GM19023 (cell line): ENCODE measurements around the gene RTL1.

Experiments used
- ATAC-seq: cut with Tn5 transposase; IDR thresholded peaks from one replicate; pipeline ENCODE4 v1.9.1; 2021; ENCODE audit warnings: mild to moderate bottlenecking, moderate library complexity; ENCODE audit not compliant: unreplicated experiment

Gene RTL1

DNA sequence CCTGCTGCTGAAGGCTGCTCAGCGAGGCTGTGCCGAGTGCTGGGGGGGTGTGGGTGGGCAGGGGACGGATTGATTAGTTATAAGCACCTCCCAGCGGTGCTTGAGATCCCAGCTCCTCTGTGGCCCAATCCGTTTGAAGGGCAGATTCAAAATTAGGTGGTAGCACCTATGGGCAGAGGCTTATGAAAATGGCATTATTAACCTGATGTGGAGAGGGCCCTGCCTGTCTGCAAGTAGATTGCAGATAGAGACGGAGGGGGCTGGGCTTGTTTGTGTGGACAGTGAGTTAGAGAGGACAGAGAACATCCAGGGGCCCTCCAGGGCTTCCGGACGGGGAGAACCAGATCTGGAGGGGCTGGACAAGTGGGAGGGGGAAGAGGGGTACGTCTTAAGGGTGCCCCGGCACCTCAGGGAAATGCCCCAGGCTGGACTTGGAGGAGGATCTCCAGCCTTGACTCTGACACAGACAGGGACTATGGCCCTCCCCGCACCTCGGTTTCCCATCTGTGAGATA is at the start of gene RTL1:
Gene RTL1 (minus strand): TSS at position 51 of the 514 bp plus-strand sequence. CDS start 18,934 bp downstream, outside the sequence.
- no peak for ATAC-seq

DNA sequence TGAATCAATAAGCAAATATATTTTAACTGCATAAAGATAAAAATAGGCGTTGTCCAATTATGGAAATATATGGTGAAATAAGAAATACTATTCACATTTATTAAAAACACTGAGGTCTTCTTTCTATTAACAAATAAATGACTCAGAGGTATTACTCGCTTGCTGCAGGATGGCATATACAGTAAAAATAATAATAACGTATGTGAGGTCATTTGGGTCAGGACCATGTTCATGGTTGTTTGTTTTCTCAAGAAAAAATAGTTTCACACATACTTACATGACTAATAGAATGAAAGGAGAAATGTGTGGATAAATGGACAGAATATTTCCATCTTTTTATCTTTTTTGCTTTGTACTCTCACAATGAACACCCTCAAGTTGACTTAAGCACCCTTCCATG is 46.5 kb upstream of the RTL1 start:
- no peak for ATAC-seq

DNA sequence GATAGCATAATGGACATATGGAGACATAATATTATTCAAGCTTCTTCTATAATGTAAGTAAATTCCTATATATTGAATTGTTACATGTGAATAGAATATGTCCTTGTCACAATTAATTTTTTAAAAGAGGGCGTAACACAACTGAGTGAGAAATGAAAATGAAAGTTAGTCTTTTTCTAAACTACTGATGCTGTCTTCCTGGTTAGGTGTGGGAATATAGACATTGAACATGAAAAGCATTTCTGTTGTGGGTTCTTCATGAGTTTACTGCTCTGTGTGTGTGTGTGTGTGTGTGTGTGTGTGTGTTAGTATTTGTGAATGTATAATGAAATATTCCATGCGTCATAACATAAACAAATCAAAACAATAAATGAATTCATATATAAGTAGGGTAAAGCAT is 40.5 kb upstream of the RTL1 start:
- no peak for ATAC-seq

DNA sequence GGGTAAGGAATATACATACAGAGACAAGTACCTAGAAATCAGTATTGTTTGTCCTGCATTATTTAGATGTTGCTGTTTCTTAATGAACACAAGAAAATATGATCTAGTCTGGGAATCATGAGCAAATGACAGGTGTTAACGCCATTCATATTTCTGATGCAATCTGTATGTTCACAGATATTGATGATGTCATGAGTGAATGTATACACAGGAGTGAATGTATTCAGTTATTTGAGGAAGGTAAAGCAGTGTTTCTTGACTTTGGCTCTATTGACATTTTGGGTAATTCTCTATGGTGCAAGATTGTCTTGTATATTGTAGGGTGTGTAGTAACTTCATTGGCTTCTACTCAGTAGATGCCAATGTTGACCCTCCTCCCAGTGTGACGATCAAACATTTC is 26.7 kb upstream of the RTL1 start:
- no peak for ATAC-seq

DNA sequence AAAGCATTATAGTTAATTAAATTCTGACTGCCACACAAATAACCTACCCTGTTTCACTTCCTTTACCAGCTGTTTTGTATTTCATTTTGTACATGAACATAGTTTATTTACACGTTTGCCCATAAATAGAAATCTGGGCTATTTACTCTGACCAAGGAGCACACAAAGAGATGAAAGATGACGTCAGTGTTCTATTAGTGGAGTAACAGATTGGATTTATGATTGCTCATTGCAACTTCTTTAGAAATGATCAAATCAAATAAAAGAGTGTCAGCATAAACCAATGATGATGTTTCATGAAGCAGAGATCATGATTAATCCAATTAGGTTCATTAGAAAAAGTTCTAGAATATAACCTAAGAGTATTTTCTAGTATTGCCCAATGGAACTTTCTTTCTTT is 12.0 kb upstream of the RTL1 start:
- no peak for ATAC-seq

DNA sequence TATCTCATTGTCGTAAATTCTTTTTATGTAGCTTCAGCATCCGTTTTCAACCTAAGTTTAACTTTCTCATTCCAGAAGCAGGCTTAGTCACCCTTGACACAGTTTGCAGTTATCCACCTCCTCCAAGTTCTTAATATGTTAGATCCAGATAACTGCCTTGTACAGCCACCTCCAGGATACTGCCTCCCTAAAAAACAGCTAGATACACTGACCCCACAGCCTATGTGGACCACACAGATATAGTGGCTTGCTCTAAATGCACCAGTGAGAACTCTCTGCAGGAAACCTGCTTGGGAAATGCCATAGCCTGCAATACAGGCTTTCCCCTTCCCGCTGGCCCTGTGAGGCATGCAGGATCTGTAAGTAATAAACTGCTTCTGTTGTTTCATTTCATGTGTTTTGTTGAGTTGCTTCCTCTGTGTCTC is 11.1 kb upstream of the RTL1 start:
- ATAC-seq: no peak

DNA sequence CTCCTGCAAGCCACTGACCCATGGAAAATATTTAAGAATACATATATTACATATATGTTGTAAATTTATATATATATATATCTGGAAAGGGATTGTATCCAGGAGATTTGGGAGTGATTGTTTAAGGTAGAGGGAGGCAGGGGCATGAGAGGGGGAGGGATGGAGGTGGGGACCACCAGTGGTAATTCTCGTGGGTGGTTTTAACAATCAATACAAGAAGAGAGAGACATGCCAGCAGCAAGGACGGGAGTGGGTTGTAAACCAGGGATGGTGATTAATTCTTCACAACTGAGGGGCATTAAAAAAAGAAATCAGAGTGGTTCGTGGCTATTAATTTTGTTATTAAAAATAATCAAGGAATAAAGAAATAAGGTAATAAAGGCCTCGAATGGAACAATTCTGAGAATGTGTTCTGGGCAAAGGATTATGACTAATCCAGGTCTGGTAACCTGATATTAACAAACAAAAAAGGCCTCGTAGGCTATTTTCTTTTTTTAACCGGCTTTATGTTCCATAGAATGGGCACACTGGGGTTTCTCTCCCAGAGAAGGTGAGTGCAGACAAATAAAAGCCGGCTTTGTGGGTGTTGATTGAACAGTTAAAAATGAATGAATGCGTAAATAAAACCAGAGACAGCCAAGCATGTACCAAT is 8.3 kb upstream of the RTL1 start:
- no peak for ATAC-seq

DNA sequence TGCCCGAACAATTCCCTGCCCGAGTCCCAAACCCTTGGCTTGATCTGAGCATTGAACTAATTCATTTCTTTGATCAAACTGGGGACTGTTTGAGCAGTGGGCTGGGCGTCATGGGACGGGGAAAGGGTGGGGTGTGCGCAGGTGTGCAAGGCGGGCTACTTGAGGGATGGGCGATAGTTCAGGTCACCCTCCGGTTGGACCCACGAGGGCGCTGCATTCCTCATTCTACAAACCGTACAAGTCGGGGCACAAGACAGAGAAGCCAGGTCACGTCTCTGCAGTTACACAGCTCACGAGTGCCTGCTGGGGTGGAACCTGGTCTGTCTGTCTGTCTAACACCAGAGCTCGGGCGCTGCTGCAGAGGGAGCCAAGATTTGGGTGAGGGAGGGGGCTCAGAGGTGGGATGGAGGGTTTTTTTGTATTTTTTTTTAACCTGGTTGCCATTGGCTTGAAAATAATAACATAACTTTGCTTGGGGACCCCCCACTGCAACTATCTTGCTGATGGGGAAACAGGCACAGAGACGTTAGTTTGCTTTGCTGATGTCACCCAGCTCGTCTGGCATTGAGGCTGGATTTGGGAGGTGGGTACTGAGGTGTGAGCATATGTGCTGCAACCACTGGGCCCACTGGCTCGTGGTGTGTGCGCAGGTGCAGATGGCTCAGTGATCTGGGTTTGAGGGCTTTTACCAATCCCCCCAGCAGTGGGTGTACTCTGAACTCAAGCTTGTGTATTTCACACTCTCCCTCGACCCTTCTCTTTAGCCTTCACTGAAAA is 7.6 kb upstream of the RTL1 start:
- ATAC-seq: no peak

DNA sequence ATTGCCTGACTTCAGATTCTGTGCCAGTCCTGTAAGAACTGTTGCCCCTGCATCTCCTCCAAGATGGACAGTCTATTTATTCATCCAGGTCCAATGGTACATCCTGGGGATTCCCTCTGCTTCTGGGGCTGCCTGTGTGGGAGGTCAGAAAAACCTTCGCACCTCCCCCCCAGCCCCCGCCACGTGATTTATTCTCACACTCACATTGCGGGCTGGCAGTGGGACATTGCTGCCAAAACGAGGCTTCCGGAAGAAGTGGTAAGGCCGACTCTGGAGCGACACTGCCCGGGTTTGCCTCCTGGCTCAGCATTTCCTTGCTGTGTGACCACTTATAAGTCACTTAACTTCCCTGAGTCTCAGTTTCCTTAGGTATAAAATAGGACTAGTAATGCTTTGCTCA is 5.9 kb upstream of the RTL1 start:
- ATAC-seq: no peak

DNA sequence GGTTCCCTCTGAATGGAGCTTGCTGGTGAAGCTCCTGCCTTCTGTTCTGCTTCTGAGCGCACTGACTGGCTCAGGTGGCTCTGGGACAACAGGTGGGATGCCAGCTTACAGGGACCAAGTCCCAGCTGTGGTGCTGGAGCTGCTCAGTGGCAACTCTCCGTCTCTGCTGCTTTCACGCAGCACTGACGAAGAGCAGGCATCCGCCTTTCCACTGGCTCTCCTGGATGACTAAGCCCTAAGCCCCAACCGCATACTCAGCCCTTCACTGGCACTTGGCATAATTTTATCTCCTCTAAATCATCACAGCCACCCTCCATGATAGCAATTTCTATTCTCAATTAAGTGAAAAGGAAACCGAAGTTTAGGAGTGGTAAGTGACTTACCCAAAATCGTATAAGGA is 3.7 kb upstream of the RTL1 start:
- no peak for ATAC-seq

DNA sequence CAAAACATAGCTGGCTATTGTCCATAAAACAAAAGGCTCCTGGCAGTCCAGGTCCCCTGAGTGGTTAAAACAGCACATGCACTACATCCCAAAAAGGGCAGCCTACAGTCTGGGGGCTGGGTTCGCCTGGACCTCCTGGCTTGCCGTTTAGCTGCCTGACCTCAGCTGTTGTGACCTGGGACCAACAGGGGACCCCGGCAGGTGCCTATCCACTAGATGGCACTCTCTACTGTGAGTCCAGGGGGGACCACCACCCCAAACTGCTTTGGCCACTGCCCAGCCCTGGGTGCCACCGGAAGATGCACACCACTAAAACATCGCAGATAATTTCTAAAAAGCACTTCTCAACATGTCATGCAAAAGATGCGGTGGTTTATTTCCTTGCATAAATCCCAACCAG is 2.9 kb upstream of the RTL1 start:
- ATAC-seq: no peak

DNA sequence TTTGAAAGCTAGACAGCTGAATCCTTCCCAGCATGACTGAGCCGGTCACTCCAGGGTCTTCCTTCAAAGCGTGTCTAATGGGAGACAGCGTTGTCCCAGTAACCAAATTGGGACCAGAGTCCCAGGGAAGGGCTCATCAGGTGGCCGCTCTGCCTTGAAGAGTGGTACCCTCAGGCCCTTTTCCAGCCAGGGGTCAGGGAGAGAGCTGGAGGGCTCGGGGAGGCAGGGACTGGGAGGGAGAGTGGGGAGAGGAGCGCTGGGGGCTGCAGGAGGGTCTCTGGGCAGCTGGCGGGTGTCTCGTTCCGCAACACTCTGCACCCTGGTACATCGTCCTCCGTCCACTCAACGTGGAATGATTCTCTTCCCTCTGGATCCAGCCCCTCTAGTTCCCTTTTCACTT is 1.6 kb upstream of the RTL1 start:
- no peak for ATAC-seq

DNA sequence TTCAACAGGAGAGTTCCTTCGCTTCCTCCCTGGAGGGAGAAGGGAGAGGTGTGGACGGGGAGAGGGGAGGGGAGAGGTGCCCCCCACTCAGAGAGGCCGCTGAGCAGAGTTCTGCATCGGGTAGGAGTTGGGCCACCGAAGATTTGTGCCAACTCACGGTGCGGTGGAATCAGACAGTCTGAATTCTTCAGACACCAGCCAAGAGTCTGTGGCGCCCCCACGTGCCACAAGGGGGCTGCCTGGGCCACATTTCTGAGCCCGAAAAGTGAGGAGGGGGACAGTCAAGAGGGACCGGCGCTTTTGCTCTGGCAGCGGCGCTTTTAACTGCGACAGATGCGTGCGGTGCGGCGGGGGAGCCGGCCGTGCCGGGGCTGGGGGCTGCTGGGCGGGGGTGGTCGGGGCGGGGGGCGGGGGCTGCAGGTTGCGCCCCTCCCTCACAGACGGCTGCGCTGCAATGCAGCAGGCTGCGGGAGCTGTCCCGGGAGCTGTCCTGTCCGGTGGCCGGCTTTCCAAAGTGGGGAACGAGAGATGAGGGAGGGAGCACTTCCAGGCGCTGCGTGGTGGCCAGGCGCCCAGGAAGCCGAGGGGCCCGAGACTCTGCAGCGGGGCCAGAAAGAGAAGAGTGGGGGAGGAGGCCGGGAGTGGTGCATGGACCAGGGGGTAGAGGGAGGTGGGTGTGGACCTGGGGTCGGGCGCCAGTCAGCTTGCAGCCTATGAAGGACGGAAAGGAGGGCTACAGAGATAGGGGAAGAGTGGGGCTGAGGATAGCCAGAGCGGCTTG is 975 bp upstream of the RTL1 start:
- ATAC-seq: no peak

DNA sequence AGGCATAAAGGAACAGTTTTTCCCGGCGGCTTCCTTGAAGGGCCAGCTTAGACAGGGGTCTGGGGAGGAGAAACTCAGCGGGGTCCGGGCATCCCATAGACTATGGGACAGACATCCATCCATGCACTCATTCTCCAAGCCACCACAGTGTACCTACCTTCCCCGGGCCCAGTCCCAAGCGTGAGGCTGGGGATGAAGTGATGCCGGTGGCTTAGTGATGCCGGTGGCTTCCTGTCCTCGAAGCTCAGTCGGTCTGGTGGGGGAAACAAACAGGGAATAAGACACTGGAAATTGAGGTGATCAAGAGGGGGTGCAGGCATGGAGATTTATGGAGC is 421 bp downstream of the RTL1 start:
- ATAC-seq: no peak

DNA sequence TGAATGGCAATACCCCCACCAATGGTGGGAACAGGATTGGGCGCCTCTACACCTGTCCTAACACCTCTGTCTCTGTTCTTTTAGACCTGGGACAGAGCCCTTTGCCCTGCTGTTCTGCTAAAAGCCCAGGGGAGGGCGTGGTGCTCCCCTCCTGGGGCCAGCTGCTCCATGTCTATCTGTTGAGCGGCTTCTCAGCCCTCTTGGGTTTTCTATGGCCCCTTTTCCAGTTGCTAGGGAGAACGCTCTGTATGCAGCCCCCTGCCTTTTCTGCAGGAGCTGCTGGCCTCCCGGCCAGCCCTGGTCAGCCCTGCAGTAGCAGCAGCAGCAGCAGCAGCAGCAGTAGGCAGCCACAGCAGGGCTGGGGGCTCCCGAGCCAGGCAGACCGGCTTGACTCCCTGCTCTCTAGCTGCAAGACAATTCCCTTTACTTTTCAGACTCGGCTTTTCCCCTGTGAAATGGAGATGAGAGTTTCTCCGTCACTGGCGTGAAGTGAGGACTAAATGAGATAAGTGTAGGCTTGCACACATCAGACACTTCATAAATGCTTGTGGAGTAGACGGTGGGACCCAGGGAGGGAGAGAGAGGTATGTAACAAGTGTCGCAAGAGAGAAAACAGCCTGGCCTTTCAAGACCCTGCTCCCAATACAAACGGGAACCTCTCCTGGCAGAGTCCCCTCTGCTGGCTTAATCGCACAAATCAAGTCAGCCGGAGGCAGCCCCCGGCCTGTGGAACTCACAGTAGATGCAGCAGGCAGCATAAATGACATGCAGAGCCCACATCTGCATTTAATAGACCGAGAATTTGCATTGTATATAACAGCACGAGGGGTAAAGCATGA is 1.0 kb downstream of the RTL1 start:
- no peak for ATAC-seq

DNA sequence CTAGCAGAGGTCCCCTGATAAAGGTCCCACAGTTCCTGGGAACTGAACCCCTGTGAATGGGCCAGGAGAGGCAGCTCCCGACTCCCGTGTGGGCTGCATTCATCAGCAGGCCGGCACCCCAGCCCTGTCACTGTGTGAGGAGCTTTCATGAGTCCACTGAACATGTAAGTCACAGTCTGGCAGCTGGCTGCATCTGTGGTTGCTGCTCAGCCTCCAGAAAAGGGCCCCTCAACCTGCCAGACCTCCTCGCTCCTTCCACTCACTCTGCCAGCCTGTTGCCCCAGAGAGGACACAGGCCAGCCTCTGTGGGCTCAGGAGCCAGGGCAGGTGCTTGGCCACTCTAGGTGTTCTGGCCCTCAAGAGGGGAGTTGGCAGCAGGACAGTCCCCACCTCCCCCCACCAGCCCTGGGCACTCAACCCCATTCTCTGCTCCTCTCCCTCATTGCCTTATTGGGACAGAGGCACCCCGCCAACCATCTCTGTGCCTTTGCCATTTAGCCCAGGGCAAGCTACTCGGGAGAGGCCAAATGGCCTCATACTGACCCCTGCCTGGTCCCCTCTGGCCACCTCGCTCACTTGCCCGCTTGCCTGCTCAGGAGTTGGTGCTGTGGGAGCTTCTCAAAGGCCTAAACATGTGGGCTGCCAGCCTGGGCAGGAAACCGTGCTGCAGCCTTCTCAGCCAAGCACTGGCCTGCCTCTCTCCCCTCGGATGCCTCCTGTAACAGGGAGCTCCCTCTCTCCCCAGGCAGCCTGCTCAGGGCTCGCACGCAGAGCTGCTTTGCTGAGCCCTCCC is 1.9 kb downstream of the RTL1 start:
- no peak for ATAC-seq

DNA sequence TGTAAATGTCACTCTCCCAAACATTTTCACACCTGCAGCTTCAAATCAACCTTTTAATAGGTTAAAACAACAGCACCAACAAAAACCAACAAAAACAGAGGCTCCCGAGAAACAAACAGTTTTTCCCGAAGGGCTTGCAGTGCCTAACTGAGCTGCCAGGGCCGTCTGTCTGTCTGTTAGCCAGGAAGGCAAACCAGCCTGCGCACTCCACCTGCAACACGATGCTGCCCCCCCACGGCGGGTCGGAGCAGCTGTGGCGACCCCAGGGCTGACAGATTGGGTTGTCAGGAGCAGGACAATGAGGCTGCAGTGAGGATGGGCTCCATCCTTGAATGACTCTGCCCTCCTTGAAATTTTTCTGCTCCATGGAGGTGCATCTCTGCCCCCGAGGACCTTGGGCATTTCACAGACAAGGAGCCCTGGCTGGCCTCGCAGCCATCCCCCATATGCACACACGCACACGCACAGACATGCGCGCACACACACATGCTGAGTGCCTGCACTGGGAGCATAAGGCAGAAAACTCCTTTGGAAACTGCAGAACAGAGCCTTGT is 2.6 kb downstream of the RTL1 start:
- ATAC-seq: no peak

DNA sequence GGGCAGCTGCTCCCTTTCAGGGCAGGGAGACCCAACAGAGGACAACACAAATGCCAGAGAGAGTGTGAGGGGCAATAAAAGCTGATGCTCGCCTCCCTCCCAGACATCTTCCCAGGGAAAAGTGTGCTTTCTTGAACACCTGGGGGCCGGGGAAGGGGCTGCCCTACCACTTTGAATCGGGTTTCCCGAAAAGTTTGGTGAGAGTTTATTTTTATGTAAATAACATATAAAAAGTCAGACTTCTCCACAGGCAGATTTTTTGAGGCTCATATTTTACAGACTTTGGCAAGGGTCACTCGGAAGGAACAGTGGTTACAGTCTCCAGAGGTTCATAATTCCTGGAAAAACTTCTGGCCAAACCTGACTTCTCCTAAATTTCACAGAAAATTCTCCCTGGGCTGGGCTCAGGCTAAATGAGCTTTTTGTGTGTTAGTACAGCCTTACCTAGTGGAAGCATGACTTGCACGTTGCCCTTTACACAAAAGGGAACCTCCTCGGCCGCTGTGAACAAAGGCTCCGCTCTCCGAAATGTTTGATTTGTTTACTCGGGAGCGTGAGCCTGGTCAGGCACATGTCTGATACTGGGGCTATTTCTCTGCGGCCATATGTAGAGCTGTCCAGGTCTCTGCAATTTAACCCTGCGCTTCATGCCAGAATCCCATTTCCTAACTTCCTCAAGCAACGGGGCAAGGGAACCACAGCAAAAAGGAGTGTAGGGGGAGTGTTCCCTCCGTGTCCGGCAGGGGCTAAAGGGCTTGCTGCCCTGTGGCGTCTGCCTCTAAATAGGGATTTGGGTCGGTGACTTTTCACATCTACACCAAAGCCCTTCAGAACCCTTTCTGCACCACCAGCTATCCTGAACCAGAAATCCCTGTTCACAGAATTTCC is 3.4 kb downstream of the RTL1 start:
- no peak for ATAC-seq
